ENCODE measurements around the gene TCEA2.
"Not testable (repeated sequence)": the region's sequence is repeated elsewhere in the genome, so short reads cannot be mapped to it uniquely, and the experiment has no call there.

The TCEA2 gene

DNA sequence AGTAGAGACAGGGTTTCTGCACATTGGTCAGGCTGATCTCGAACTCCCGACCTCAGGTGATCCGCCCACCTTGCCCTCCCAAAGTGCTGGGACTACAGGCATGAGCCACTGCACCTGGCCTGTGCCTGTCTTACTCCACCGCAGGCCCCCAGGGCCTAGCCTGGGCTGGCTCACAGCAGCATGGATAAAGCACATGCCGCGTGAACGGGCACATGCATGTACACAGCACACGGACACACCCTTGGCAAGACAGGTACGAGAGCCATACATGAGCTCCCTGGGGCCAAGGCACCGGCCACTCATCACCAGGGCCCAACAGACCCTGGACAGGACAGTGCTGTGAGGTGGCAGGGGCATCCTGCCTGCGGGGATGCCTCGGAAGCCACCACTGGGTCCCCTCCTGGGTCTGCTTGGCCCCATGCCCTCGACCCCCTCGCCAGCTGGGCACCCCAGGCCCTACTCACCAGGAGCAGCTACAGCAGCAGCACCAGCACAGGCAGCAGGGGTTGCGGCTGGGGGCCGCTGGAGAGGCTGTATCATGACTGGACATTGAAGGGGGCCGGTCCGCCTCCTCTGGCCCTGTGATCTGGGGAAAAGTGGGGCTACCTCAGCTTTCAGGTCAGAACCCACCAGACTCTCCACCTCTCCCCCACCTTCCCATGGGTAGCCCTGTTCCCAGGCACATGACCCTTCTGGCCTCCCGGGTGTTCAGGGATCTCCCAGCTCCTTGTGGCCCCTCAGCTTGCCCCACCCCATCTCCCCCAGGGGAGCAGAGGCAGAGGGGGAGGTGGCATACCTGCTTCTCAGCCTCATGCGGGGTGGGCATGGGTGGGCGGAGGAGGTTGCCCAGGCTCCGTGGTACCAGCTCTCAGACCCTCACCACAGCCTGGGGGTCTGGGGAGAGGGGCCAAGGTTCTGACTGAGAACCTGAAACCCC is 13.3 kb downstream of the TCEA2 start:
- no peak for DNase-seq (ENCODE audit: low read depth in 2 of 3, low spot score in 2 of 3)

DNA sequence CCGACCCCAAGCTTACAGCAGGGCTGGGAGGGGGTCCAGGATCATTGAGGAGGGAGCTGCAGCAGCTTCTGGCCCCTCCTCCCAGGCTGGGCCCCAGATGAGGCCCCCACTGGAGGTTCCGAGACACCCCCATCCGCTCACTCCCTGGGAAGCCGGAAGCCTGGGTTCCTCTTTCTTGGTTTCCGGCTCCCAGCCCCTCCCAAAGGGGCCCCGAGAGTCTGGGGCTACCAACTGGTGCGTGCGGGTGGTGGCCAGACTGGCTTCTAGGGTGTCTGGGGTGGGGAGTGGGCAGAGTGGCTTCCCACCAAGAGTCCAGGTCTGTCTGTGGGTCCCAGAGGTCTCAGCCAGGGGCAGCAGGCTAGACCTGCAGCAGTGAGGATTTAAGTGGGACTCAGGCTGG is 14.1 kb downstream of the TCEA2 start:
- DNase-seq (ENCODE audit: low read depth in 2 of 3, low spot score in 2 of 3): no peak

GRCh38 chr20:64077541-64077875 is 14.5 kb downstream of the TCEA2 start:
- no peak for DNase-seq (ENCODE audit: low read depth in 2 of 3, low spot score in 2 of 3)

GRCh38 chr20:64077876-64078551 is 15.0 kb downstream of the TCEA2 start:
- no peak for DNase-seq (ENCODE audit: low read depth in 2 of 3, low spot score in 2 of 3)

GRCh38 chr20:64078934-64079272 is 15.9 kb downstream of the TCEA2 start:
- DNase-seq (ENCODE audit: low read depth in 2 of 3, low spot score in 2 of 3): no peak

DNA sequence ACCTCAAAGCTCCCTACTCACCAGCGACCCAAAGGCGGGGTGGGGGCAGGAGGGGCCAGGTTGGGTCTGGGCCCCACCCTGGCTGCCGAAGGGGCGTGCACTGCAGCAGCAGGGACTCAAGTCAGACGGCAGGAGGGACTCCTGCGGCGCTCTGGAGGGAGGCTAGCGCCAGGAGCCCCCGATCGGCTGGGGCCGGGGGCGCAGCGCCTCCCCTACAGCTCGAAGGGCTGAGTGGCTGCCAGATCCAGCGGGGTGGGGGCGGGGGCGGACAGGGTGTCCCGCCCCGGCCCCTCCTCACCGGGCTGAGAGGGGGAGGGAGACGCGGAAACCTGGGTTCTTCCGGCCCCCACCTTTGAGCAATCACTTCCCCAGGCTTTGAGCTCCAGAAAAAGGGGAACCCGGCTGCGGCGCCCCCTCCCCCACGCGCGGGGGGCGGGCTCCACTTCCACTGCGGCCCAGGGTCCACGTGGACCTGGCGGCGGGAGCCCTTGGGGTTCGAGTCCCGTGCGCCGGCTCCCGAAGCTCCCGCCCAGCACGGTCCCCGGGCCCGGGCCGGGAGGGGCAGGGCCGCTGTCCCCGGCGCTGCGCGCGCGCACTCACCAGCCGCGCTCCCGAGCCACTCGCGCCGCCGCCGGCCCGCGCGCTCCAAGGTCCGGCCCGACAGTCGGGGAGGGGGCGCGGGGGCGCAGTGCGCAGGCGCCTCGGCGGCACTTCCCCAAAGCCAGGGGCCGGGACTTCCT is 16.4 kb downstream of the TCEA2 start, which contains the start of gene RGS19:
Gene RGS19, minus strand, starts transcription at position 246 of the 740 bp plus-strand sequence. CDS start 2,632 bp downstream, outside the sequence.
- DNase-seq (ENCODE audit: low read depth in 2 of 3, low spot score in 2 of 3): peak in 1 of 3 experiments; percentile 59

GRCh38 chr20:64080013-64080812 is 17.2 kb downstream of the TCEA2 start, which contains the start of gene OPRL1:
OPRL1 (plus strand) TSS chr20:64080082; CDS start chr20:64092721, 12,639 bp downstream.
- DNase-seq (ENCODE audit: low read depth in 2 of 3, low spot score in 2 of 3): no peak

DNA sequence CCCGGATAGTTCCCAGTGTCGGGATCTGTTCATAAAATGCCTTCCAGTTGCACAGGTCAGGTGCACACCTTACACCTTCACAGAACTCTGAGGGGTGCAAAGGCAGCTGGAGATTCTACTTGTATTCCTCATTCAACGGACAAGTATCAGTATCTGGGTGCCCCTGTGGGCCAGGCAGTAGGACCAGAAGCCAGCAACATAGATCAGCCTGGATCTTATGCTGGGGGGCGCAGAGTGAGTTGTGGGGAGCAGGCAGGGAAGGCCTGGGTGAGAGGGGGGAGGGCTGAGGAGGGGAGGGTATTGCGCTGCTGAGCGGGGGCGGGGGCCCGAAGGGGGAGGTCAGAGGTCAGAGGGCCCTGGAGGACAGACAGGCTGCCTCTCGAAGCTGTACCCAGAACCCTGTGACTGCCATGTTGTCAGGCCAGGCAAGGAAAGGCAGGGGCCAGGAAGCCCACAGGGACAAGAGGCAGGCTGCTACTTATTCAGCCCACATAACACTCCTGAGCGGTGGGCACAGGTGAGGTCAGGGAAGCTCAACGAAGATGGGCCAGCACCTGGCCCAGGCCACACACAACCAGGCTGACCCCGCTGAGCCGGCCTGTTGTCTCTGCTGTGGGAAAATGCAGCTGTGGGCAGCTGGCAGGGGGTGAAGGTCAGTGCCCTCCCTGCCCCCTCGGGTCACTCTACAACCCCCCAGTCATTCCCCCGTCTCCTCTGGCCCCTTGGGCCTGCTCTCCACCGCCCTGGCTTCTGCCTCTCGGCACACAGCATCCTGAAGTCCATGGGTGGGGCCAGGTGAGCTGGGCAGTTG is 18.0 kb downstream of the TCEA2 start:
- DNase-seq (ENCODE audit: low read depth in 2 of 3, low spot score in 2 of 3): no peak

GRCh38 chr20:64081624-64081964 is 18.6 kb downstream of the TCEA2 start:
- no peak for DNase-seq (ENCODE audit: low read depth in 2 of 3, low spot score in 2 of 3)

- DNase-seq (ENCODE audit: low read depth in 2 of 3, low spot score in 2 of 3): no peak
Observed at GRCh38 chr20:64082126-64082731, 19.2 kb downstream of the TCEA2 start.

DNA sequence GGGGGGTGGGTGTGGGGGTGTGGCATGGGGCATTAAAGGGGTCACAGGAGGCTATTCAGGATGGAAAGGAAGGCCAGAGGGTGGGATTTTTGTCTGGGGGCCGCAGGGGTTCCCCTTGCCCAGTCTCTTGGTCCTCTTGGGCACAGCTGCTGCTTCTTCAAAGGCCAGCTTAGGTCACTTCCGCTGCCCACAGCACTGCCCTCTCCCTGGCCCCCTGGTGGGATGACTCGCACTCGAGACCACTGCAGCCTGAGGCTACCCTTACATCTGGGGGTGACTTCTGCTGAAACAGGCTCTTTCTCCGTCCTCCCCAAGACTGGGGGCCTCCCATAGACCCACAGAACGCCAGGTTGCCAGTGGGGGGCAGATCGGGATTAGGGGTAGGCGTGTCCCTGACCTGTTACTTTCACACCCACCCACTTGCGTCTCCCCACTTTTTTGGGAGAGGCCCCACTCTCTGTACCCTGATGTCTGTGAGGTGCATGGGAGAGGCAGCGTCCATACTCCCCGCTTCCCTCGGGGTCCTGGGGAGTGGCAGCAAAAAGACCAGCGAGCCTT is 19.9 kb downstream of the TCEA2 start:
- no peak for DNase-seq (ENCODE audit: low read depth in 2 of 3, low spot score in 2 of 3)

GRCh38 chr20:64083378-64083803 is 20.4 kb downstream of the TCEA2 start:
- DNase-seq (ENCODE audit: low read depth in 2 of 3, low spot score in 2 of 3): peak in 1 of 3 experiments; percentile 36

GRCh38 chr20:64083804-64084684 is 21.0 kb downstream of the TCEA2 start, which contains the start of gene LKAAEAR1:
LKAAEAR1 (minus strand) TSS chr20:64084398; CDS start chr20:64084219, 179 bp downstream.
- no peak for DNase-seq (ENCODE audit: low read depth in 2 of 3, low spot score in 2 of 3)

GRCh38 chr20:64084685-64085152 is 21.7 kb downstream of the TCEA2 start:
- DNase-seq (ENCODE audit: low read depth in 2 of 3, low spot score in 2 of 3): no peak

DNA sequence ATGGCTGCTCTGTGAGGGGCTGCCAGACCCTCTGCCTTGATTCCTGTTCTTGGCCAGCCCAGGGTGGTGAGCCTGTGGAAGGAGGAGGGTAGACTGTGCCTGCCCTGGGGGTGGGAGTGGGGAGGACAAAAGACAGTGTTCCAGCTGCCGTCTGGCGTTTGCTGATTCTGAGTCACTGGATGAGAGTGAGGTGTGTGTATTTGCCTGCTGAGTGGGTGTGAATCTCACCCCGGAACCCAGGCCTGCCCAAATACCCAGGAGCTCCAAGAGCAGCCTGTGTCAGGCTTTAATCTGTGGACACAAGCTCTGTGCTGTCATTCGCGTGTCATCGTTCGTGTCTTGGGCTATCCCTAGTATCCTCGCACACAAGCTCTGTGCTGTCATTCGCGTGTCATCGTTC is 23.8 kb downstream of the TCEA2 start:
- DNase-seq (ENCODE audit: low read depth in 2 of 3, low spot score in 2 of 3): no peak

- DNase-seq (ENCODE audit: low read depth in 2 of 3, low spot score in 2 of 3): not testable (repeated sequence)
Observed at GRCh38 chr20:64087226-64087825, 24.3 kb downstream of the TCEA2 start.

DNA sequence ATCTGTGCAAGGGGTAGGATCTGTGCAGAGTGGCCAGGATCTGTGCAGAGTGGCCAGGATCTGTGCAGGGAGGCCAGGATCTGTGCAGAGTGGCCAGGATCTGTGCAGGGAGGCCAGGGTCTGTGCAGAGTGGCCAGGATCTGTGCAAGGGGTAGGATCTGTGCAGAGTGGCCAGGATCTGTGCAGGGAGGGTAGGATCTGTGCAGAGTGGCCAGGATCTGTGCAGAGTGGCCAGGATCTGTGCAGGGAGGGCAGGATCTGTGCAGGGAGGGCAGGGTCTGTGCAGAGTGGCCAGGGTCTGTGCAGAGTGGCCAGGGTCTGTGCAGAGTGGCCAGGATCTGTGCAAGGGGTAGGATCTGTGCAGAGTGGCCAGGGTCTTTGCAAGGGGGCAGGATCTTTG is 25.6 kb downstream of the TCEA2 start:
- not testable (repeated sequence) for DNase-seq (ENCODE audit: low read depth in 2 of 3, low spot score in 2 of 3)

DNA sequence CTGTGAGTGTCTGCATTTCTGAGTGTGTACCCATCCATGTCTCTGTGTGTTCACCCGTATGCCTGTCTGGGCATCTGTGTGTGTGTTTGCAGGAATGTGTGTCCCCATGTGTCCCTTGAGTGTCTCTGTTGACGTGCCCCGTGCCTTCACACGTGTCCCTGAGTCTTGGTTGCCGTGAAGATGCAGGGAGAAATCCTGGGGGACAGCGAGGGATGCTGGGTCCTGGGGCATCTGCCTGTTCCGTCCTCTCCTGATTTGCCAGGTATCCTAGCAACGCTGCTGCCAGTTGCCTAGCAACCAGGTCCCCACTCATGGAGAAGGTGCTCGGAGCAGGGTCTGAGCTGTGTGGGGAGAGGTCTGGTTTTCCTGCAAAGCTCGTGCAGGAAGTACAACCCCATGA is 27.2 kb downstream of the TCEA2 start:
- no peak for DNase-seq (ENCODE audit: low read depth in 2 of 3, low spot score in 2 of 3)

Measured in activated CD8-positive, alpha-beta memory T cell treated with anti-CD3 and anti-CD28 coated beads for 48 hours (primary cell).